Measurements from ENCODE around the gene CHTF8.

CHTF8 gene

DNA sequence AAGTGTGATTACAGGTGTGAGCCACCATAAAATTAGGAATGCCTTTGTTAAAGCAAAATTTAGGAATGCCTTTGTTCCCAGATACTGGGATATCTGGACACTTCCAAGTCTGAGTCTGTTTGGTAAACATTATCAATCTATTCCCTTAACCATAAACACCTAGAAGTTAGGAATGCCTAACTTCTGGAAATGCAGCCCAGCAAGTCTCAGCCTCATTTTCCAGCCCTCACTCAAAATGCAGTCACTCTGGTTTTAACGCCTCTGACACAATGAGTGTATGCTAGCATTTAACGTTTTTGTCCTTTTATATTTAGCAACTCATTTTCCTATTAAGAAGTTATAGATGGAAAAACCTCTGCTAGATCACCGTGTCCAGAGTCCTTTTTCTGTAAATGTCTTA, 61.4 kb downstream of the CHTF8 start:
- no peak overlapping the region for H3K27ac Mint-ChIP-seq
- no peaks in the 10 kb centered on the region for H3K27me3 Mint-ChIP-seq
- no peaks in the 10 kb centered on the region for H3K9me3 Mint-ChIP-seq
- ATAC-seq (ENCODE audit: low read depth) = no peak
- H3K36me3 Mint-ChIP-seq = peaks cover 3% of the 10 kb centered on the region
- peaks cover 2% of the 10 kb centered on the region for H3K4me1 Mint-ChIP-seq
- H3K4me3 Mint-ChIP-seq = no peak overlapping the region
- no peak for DNase-seq (ENCODE audit: low spot score in 2 of 2)

DNA sequence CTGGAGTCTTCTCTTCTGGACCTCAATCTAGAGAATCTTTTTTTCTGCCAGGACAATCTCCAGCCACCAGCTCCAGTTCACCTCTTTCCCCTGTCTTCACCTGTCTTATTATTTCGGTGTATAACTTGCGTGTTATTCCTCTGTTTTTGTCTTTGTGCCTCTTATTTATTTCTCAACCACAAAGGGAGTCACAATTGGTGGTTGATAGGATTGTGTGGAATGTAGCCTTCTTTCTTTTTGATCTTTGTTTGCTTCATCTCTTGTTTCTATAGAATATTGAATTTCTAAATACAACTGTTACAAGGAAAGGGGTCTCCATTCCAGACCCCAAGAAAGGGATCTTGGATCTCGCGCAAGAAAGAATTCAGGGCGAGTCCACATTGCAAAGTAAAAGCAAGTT, 62.9 kb downstream of the CHTF8 start:
- ATAC-seq (ENCODE audit: low read depth) (no peak), DNase-seq (ENCODE audit: low spot score in 2 of 2) (no peak)
- Mint-ChIP-seq H3K27me3 (no peaks in the 10 kb centered on the region), H3K4me1 (peaks cover 2% of the 10 kb centered on the region), H3K4me3 (no peak overlapping the region), H3K36me3 (peaks cover 7% of the 10 kb centered on the region), H3K27ac (no peak overlapping the region), H3K9me3 (no peaks in the 10 kb centered on the region)

All from memory B cell (primary cell).